ENCODE measurements around the gene HS3ST3A1. TPM values are rescaled to one million over a fixed set of nuclear protein-coding genes. Genes with fewer than 3 reads are reported as not detected.

The HS3ST3A1 gene
- total and polyA plus RNA-seq, 4 donors = 0.18 to 8.0 (median 5.6) TPM

GRCh38 chr17:13634021-13634420, 32.3 kb upstream of the HS3ST3A1 start:
- no peak for TF ChIP-seq CTCF (IDR thresholded peaks at IDR 0.05; ENCODE audit: control extremely low read depth, extremely low read depth)
- WGBS, 2 donors = 84 to 100% methylated on average over 1 of the region's 1 CpG
- no peak for ATAC-seq (ENCODE audit: insufficient read depth, low FRiP score)
- no peaks in the 10 kb centered on the region for H3K4me1 ChIP-seq (ENCODE audit: control insufficient read depth in 5 of 5, insufficient read depth in 5 of 5, low read length in 5 of 5)
- no peak overlapping the region for H3K9ac ChIP-seq (ENCODE audit: insufficient read depth in 1 of 2, low read length in 2 of 2)
- DNase-seq = no peak
- no peak overlapping the region for H3K27ac ChIP-seq (ENCODE audit: low read depth in 1 of 2, low read length in 1 of 2)
- no peak overlapping the region for H3K4me3 ChIP-seq
- H3K36me3 ChIP-seq (ENCODE audit: control insufficient read depth in 4 of 4, insufficient read depth in 4 of 4, low read length in 4 of 4) = no peaks in the 10 kb centered on the region
- H3K27me3 ChIP-seq (ENCODE audit: control insufficient read depth in 3 of 3, insufficient read depth in 3 of 3, low read length in 2 of 3) = no peaks in the 10 kb centered on the region
- H3K9me3 ChIP-seq (ENCODE audit: control insufficient read depth in 4 of 4, insufficient read depth in 3 of 4, low read length in 3 of 4) = no peaks in the 10 kb centered on the region

- ATAC-seq (ENCODE audit: insufficient read depth, low FRiP score) = no peak
- 70 to 94% methylated on average over 2 of the region's 2 CpGs for WGBS, 2 donors
- Histone ChIP-seq H3K4me1 (ENCODE audit: control insufficient read depth in 5 of 5, insufficient read depth in 5 of 5, low read length in 5 of 5) (no peaks in the 10 kb centered on the region), H3K9ac (ENCODE audit: insufficient read depth in 1 of 2, low read length in 2 of 2) (no peak overlapping the region), H3K36me3 (ENCODE audit: control insufficient read depth in 4 of 4, insufficient read depth in 4 of 4, low read length in 4 of 4) (no peaks in the 10 kb centered on the region), H3K27ac (ENCODE audit: low read depth in 1 of 2, low read length in 1 of 2) (no peak overlapping the region), H3K9me3 (ENCODE audit: control insufficient read depth in 4 of 4, insufficient read depth in 3 of 4, low read length in 3 of 4) (no peaks in the 10 kb centered on the region), H3K27me3 (ENCODE audit: control insufficient read depth in 3 of 3, insufficient read depth in 3 of 3, low read length in 2 of 3) (no peaks in the 10 kb centered on the region), H3K4me3 (no peak overlapping the region)
- DNase-seq = no peak
- TF ChIP-seq CTCF (IDR thresholded peaks at IDR 0.05; ENCODE audit: control extremely low read depth, extremely low read depth) = no peak
These were observed 29.8 kb upstream of the HS3ST3A1 start for GRCh38 chr17:13631529-13631928.

- Histone ChIP-seq H3K27ac (ENCODE audit: low read depth in 1 of 2, low read length in 1 of 2) (no peak overlapping the region), H3K27me3 (ENCODE audit: control insufficient read depth in 3 of 3, insufficient read depth in 3 of 3, low read length in 2 of 3) (no peaks in the 10 kb centered on the region), H3K4me1 (ENCODE audit: control insufficient read depth in 5 of 5, insufficient read depth in 5 of 5, low read length in 5 of 5) (no peaks in the 10 kb centered on the region), H3K4me3 (no peak overlapping the region), H3K36me3 (ENCODE audit: control insufficient read depth in 4 of 4, insufficient read depth in 4 of 4, low read length in 4 of 4) (no peaks in the 10 kb centered on the region), H3K9me3 (ENCODE audit: control insufficient read depth in 4 of 4, insufficient read depth in 3 of 4, low read length in 3 of 4) (peaks cover 0 to 3% (median 0%) of the 10 kb centered on the region in 4 donors), H3K9ac (ENCODE audit: insufficient read depth in 1 of 2, low read length in 2 of 2) (no peak overlapping the region)
- no peak for ATAC-seq (ENCODE audit: insufficient read depth, low FRiP score)
- WGBS, 2 donors = 93 to 94% methylated on average over 1 of the region's 1 CpG
- no peak for TF ChIP-seq CTCF (IDR thresholded peaks at IDR 0.05; ENCODE audit: control extremely low read depth, extremely low read depth)
- DNase-seq = no peak
These were observed 25.0 kb upstream of the HS3ST3A1 start for GRCh38 chr17:13626703-13627102.

- no peaks in the 10 kb centered on the region for H3K27me3 ChIP-seq (ENCODE audit: control insufficient read depth in 3 of 3, insufficient read depth in 3 of 3, low read length in 2 of 3)
- no peak for ATAC-seq (ENCODE audit: insufficient read depth, low FRiP score)
- no peak for TF ChIP-seq CTCF (IDR thresholded peaks at IDR 0.05; ENCODE audit: control extremely low read depth, extremely low read depth)
- DNase-seq = no peak
- H3K27ac ChIP-seq (ENCODE audit: low read depth in 1 of 2, low read length in 1 of 2) = no peak overlapping the region
- H3K9me3 ChIP-seq (ENCODE audit: control insufficient read depth in 4 of 4, insufficient read depth in 3 of 4, low read length in 3 of 4) = peaks cover 0 to 3% (median 0%) of the 10 kb centered on the region in 4 donors
- H3K4me3 ChIP-seq = no peak overlapping the region
- no peak overlapping the region for H3K9ac ChIP-seq (ENCODE audit: insufficient read depth in 1 of 2, low read length in 2 of 2)
- no peaks in the 10 kb centered on the region for H3K36me3 ChIP-seq (ENCODE audit: control insufficient read depth in 4 of 4, insufficient read depth in 4 of 4, low read length in 4 of 4)
- WGBS, 2 donors = 72 to 92% methylated on average over 4 of the region's 4 CpGs
- H3K4me1 ChIP-seq (ENCODE audit: control insufficient read depth in 5 of 5, insufficient read depth in 5 of 5, low read length in 5 of 5) = no peaks in the 10 kb centered on the region
These were observed 17.7 kb upstream of the HS3ST3A1 start for GRCh38 chr17:13619462-13619861.

All from lung (tissue), 12 donors.